ENCODE results near the gene SFMBT2.

SFMBT2 gene

DNA sequence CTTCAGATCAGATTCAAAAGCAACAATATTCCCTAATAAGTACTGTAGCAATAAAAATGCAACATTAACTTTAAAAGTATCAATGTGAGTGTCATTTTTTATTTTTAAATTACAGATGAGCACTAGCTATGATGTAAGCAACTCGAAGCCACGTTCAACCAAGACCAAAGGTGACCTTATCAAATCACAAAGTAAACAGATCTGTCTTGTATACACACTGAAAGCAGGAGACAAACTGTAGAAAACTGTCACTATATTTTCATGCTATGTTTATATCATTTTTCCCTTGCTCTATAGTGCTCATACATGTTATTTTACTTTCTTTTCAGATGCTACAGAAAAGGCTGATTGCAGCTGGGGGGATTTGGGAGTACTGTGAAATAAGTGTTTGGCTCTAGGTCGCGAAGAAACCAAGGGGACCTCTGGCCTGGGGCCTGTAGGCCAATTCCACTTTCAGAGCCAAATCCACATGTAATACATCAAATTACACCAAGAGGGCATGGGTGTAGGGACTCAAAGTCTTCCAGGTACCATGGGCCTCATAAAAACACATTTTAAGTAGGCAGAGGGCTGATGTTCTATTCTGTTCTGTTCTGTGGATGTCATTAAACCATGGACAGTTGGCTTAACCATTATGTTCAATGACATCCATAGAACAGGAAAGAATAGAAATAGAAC lies 245.2 kb downstream of the SFMBT2 start:
- no peak overlapping the region for H3K27ac ChIP-seq
- no peak for DNase-seq (ENCODE audit: low read depth, low spot score)

- no peak for DNase-seq (ENCODE audit: low read depth, low spot score)
- no peak overlapping the region for H3K27ac ChIP-seq
These were observed 245.9 kb downstream of the SFMBT2 start for GRCh38 chr10:7164955-7165354.

GRCh38 chr10:7162331-7162730 lies 248.5 kb downstream of the SFMBT2 start:
- H3K27ac ChIP-seq, result no peak overlapping the region
- DNase-seq (ENCODE audit: low read depth, low spot score), result no peak

- H3K27ac ChIP-seq, result no peak overlapping the region
- no peak for DNase-seq (ENCODE audit: low read depth, low spot score)
These were observed 249.2 kb downstream of the SFMBT2 start for GRCh38 chr10:7161484-7162250.

DNA sequence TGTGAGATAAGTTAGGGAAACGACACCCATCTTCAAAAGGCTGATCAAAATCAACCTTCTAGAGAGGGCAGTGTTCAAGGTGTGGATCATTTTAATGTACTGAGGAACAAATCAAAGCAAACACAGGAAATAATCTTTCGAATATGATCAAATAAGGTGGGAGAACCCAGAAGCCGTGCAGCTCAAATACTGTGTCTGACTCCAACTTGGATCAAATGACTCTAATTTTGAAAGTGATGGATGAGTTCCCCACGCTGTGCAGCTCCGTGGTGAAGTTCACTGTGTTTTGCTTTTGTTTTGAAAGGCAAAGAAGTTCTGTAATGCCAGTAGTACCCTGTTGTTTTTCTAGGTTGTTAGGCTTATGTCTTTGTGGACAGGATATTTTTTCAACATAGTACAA lies 250.9 kb downstream of the SFMBT2 start:
- no peak overlapping the region for H3K27ac ChIP-seq
- no peak for DNase-seq (ENCODE audit: low read depth, low spot score)

DNA sequence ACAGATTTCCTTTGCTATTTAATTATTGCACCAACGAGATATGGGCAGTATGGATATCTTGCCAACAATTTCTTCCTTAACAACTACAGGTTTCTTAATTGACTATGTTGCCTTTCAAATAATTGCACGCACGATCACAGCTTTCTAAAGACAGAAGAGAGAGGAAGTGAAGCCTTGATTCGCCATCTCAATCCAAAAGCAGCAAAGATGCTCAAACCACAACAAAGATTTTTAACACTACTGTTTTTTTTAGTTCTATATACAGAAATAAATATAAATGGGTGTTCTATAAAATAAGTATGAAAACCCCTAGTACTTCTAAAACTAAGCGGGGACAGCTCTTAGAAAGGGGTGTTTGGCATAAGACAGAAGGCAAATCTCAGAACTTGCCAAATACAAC lies 251.3 kb downstream of the SFMBT2 start:
- no peak overlapping the region for H3K27ac ChIP-seq
- DNase-seq (ENCODE audit: low read depth, low spot score), result no peak

- no peak for DNase-seq (ENCODE audit: low read depth, low spot score)
- no peak overlapping the region for H3K27ac ChIP-seq
These were observed 253.7 kb downstream of the SFMBT2 start for GRCh38 chr10:7157091-7157490.

DNA sequence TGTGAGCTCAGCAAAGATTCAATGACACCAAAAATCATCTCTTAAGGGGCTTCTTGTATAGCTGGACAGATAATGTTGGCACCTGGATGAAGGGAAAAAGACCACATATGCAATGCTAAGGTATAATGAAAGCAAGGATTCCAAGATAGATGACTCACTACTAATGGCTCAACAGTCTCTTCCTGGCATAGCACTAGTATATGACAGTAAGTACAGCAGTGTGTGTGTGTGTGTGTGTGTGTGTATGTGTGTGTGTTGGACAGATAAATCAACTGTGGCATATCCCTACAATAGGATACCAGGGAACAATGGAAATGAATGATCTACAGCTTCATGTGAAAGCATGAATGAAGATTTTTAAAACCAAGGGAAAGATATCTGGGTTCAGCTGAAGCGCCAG lies 257.1 kb downstream of the SFMBT2 start:
- DNase-seq (ENCODE audit: low read depth, low spot score), result peak; percentile 54

DNA sequence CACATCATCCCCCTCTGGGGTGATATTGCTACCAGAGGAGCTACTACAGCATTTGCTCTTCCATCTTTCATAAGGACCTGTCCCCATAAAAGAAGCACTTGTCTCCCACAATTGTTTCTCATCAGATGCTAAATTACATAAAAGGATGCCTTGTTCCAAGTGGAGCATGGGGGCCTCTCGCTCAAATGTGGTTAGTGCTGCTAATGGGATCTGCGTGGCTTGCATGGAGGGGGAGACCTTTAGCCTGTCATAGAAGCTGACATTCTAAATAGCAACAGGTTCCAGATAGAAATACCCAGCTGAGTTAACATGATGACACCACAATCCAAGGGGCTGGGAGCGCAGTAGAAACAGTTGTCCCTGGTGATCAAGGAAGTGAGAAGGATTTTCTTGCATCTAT lies 257.9 kb downstream of the SFMBT2 start:
- H3K27ac ChIP-seq, result no peak overlapping the region
- no peak for DNase-seq (ENCODE audit: low read depth, low spot score)

More for the DNA sequence above, 257.1 kb downstream of the SFMBT2 start:
- H3K27ac ChIP-seq, result no peak overlapping the region

DNA sequence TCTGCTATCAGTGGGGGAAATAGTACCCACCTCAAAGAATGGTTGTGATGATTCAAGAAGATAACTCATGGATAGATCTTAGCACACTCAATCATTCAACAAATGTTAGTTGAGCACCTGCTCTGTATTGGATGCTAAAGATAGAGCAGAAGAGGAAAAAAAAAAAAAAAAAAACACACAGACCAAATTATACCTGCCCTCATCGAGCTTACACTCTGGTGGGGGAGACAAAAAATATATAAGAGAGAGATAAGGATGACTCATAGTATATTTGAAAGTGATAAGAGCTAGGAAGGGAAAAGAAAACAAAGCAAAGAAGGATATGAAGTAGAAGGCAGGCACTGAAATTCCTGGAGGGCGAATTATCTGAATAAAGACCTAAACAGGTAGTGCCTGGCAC lies 258.5 kb downstream of the SFMBT2 start:
- no peak overlapping the region for H3K27ac ChIP-seq
- no peak for DNase-seq (ENCODE audit: low read depth, low spot score)

GRCh38 chr10:7151538-7151937 lies 259.3 kb downstream of the SFMBT2 start:
- no peak overlapping the region for H3K27ac ChIP-seq
- DNase-seq (ENCODE audit: low read depth, low spot score), result no peak

- no peak overlapping the region for H3K27ac ChIP-seq
These were observed 260.5 kb downstream of the SFMBT2 start for GRCh38 chr10:7150349-7150748.

GRCh38 chr10:7146189-7146588 lies 264.6 kb downstream of the SFMBT2 start:
- H3K27ac ChIP-seq, result no peak overlapping the region
- no peak for DNase-seq (ENCODE audit: low read depth, low spot score)

More at GRCh38 chr10:7150349-7150748, 260.5 kb downstream of the SFMBT2 start:
- DNase-seq (ENCODE audit: low read depth, low spot score), result no peak

- DNase-seq (ENCODE audit: low read depth, low spot score), result no peak
- no peak overlapping the region for H3K27ac ChIP-seq
These were observed 274.8 kb downstream of the SFMBT2 start for GRCh38 chr10:7136016-7136415.

- H3K27ac ChIP-seq, result no peak overlapping the region
- DNase-seq (ENCODE audit: low read depth, low spot score), result no peak
These were observed 275.6 kb downstream of the SFMBT2 start for GRCh38 chr10:7135188-7135587.

DNA sequence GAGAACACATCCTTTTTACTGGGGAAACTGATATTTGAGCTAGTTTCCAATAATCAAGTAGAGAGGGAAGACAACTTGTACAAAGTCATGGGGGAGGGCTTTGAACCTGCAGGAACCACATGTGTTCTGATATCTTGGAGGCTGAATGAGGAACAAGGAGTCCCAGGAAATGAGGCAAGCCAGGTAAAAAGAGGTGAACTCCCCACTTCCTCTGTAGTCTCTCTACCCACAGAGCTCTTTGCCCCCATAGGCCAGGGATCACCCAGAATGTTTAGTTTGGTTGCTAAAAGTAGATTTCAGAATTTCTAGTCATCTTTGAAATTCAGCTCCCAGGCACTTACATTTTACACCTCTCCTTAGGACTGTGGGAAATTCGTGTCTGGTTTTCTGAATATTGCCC lies 276.4 kb downstream of the SFMBT2 start:
- H3K27ac ChIP-seq, result no peak overlapping the region
- DNase-seq (ENCODE audit: low read depth, low spot score), result no peak

DNA sequence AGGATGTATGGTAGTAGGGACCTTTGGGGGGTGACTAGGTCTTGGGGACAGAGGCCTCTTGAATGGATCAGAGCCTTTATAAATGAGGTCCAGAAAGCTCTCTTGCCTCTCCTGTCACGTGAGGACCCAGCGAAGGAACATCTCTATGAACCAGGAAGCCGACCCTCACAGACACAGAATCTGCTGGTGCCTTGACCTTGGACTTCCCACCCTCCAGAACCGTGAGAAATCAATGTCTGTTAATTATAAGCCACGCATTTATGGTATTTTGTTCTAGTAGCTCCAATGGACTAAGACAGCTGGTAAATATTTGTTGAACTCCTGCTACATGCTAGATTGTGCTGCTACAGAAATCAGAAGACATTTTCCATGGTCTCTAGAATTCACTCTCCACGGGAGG lies 276.9 kb downstream of the SFMBT2 start:
- DNase-seq (ENCODE audit: low read depth, low spot score), result no peak
- no peak overlapping the region for H3K27ac ChIP-seq

DNA sequence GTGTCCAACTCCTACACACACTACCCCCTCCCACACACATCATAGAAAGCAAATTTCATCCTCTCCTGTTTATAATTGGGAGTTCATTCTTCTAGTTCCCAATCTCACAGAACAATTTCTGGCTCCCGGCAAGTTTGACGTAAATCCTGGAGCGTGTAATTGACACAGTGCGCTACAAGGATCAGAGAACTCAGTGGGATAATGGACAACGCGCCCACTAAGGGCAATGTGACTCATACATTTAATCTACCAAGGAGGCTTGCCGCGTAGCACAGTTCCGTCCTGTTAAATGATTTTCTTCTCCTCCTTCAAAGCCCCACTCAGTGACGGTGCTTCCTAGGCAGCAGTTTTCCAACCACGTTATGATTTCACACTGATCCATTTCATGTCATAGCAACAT lies 277.6 kb downstream of the SFMBT2 start:
- DNase-seq (ENCODE audit: low read depth, low spot score), result no peak
- H3K27ac ChIP-seq, result no peak overlapping the region

DNA sequence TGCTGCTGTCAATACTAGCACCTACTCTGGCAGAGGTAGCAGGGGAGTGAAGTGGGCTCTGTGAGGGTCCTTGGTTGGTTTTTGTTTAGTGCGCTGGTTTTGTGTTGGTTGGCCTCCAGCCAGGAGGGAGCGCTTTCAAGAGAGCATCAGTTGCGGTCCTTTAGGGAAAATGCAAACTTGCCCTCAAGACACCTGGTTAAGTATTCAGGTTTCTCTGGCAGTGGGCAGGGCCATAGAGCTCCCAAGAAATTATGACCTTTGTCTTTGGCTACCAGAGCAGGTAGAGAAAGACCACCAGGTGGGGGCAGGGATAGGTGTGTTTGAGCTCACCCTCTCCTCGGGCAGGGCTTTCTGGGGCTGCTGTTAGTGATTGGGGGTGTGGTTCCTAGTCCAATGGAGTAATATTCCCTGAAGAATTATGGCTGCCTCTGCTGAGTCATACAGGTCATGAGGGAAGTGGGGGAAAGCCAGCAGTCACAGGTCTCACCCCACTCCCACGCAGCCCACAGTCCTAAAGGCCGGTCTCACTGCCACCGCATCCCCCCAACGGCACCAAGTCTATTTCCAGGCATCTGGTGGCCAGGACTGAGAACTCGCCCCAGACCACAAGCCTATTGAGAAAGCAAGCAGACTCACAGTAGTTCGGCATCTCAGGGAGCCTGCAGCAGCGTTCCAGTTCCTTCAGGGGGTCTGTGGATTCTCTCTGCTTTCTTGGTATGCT lies 280.5 kb downstream of the SFMBT2 start:
- H3K27ac ChIP-seq, result no peak overlapping the region
- DNase-seq (ENCODE audit: low read depth, low spot score), result no peak

GRCh38 chr10:7123774-7124173 lies 287.1 kb downstream of the SFMBT2 start:
- H3K27ac ChIP-seq, result no peak overlapping the region
- DNase-seq (ENCODE audit: low read depth, low spot score), result no peak

- DNase-seq (ENCODE audit: low read depth, low spot score), result no peak
- no peak overlapping the region for H3K27ac ChIP-seq
These were observed 288.3 kb downstream of the SFMBT2 start for GRCh38 chr10:7122561-7122960.

Data from epithelial cell of prostate (primary cell).